VCaP (cell line): ENCODE data around the gene ETV1.

Experiments used
- H3K27ac ChIP-seq: fragments of 450-650 bp; 2 replicates; pipeline ENCODE4 v1.5.1; 2017
- TF ChIP-seq, protein P1 (sequence below): fragments of 450-650 bp; conservative IDR thresholded peaks from 2 replicates; pipeline ENCODE4 v1.5.1; 2017; ENCODE audit warnings: mild to moderate bottlenecking, moderate library complexity

The ETV1 gene

DNA sequence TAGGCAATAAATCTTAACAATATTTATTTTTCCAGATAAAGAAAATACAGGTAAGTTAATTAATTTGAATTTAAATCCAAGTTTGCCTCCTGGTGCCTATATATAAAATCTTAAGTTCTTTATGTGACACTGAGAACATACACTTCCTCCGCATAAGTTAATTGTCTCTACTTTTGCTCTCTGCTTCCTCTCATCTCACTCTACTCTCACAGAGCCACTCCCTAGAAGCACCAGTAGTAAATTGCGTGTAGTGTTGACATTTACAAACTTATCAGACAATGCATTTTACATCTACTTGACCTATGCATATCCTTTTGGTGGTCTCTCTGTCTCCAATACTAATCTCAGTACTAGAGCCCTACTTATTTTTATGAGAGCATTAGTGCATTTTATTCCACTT, 144.5 kb downstream of the ETV1 start:
- TF ChIP-seq, protein P1, sequence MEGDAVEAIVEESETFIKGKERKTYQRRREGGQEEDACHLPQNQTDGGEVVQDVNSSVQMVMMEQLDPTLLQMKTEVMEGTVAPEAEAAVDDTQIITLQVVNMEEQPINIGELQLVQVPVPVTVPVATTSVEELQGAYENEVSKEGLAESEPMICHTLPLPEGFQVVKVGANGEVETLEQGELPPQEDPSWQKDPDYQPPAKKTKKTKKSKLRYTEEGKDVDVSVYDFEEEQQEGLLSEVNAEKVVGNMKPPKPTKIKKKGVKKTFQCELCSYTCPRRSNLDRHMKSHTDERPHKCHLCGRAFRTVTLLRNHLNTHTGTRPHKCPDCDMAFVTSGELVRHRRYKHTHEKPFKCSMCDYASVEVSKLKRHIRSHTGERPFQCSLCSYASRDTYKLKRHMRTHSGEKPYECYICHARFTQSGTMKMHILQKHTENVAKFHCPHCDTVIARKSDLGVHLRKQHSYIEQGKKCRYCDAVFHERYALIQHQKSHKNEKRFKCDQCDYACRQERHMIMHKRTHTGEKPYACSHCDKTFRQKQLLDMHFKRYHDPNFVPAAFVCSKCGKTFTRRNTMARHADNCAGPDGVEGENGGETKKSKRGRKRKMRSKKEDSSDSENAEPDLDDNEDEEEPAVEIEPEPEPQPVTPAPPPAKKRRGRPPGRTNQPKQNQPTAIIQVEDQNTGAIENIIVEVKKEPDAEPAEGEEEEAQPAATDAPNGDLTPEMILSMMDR, result no peak
- no peak overlapping the region for H3K27ac ChIP-seq

DNA sequence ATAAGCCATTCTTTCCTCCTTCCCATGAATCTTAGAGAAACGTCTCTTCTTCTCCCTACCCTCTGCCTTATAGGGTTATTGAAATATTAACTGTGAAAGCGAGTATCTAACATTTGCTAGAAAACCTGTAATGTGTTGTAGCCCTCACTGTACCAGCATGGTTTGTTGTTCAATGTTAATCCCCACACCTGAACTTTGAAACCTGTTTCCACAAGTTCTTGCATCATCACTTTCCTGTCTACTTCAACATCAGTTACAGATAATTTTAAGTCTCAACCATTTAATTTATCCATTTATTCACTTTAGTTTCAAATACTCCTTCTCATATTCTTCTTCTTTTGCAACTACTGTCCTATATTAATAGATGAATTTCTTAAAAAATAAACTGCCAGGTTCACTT, 148.2 kb downstream of the ETV1 start:
- H3K27ac ChIP-seq, result no peak overlapping the region
- TF ChIP-seq, protein P1, result no peak
